Measurements from ENCODE around the gene CAMKMT.

DNA sequence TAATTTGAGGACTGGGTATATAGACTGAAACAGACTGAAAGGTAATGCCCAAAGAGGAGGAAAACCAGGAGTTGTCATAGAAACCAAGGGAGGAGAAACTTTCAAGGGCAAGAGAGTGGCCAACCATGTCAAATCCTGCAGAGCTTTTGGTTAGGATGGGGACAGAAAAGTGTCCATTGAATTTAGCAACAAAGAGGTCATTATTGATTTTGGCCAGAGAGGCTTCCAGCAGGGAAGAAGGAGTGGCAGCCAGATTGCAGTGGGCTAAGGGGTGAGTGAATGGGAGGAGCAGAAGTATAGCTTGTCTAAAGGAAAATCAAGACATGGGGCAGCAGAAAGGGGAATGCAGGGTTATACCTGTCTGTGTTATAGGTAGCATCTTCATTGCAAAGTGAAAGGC is 194.0 kb downstream of the CAMKMT start:
- TF ChIP-seq CTCF (conservative IDR thresholded peaks at IDR 0.05; ENCODE audit: low read length) = no peak
- TF ChIP-seq EZH2phosphoT487 (IDR thresholded peaks at IDR 0.05; ENCODE audit: borderline replicate concordance, low read depth, low read length) = no peak
